ENCODE measurements around the gene C2CD4B.

C2CD4B gene

GRCh38 chr15:62115847-62116246, 49.2 kb downstream of the C2CD4B start:
- DNase-seq = no peak
